ENCODE measurements around the gene TLCD3B. TPM values are rescaled to one million over a fixed set of nuclear protein-coding genes. Genes with fewer than 3 reads are reported as not detected.
A peak's percentile ranks its signal among the peaks of the same experiment; 100 is the strongest.

Gene TLCD3B
- total RNA-seq, 1 donor from 2014 or later: not detected

- DNase-seq: no peak
- H3K27ac ChIP-seq (replicated peaks): peak overlapping the region; percentile 96
- H3K4me1 ChIP-seq: peaks cover 75% of the 10 kb centered on the region
- intact Hi-C loops (cut with micrococcal nuclease): no loop called here
- no peaks in the 10 kb centered on the region for H3K9me3 ChIP-seq (replicated peaks)
- H3K27me3 ChIP-seq (ENCODE audit: low read depth): no peaks in the 10 kb centered on the region
- TF ChIP-seq, protein P1, sequence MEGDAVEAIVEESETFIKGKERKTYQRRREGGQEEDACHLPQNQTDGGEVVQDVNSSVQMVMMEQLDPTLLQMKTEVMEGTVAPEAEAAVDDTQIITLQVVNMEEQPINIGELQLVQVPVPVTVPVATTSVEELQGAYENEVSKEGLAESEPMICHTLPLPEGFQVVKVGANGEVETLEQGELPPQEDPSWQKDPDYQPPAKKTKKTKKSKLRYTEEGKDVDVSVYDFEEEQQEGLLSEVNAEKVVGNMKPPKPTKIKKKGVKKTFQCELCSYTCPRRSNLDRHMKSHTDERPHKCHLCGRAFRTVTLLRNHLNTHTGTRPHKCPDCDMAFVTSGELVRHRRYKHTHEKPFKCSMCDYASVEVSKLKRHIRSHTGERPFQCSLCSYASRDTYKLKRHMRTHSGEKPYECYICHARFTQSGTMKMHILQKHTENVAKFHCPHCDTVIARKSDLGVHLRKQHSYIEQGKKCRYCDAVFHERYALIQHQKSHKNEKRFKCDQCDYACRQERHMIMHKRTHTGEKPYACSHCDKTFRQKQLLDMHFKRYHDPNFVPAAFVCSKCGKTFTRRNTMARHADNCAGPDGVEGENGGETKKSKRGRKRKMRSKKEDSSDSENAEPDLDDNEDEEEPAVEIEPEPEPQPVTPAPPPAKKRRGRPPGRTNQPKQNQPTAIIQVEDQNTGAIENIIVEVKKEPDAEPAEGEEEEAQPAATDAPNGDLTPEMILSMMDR (IDR thresholded peaks at IDR 0.05; ENCODE audit: borderline replicate concordance): no peak
- peak overlapping the region; percentile 97 for H3K4me3 ChIP-seq
- H3K36me3 ChIP-seq: peaks cover 61% of the 10 kb centered on the region
Observed at GRCh38 chr16:29978564-29979270, 52.4 kb downstream of the TLCD3B start.

DNA sequence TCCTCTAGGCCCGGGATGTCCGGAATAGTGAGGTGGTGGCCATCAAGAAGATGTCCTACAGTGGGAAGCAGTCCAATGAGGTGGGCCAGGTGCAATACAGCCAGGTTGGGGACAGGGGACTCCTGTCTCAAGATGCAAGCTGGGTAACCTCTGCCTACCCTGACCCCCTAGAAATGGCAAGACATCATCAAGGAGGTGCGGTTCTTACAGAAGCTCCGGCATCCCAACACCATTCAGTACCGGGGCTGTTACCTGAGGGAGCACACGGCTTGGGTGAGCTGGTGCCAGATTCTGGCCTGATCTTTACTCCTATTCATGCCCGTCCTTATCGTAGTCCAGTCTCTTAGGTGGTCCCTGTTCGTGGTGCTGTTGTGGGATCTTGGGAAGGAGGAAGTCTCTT is 53.0 kb downstream of the TLCD3B start:
- DNase-seq: no peak
- H3K4me1 ChIP-seq: peaks cover 77% of the 10 kb centered on the region
- intact Hi-C loops (cut with micrococcal nuclease): no loop called here
- peaks cover 55% of the 10 kb centered on the region for H3K36me3 ChIP-seq
- peak overlapping the region; percentile 97 for H3K4me3 ChIP-seq
- TF ChIP-seq, protein P1 (IDR thresholded peaks at IDR 0.05; ENCODE audit: borderline replicate concordance): no peak
- no peaks in the 10 kb centered on the region for H3K9me3 ChIP-seq (replicated peaks)
- no peaks in the 10 kb centered on the region for H3K27me3 ChIP-seq (ENCODE audit: low read depth)
- H3K27ac ChIP-seq (replicated peaks): peak overlapping the region; percentile 96

DNA sequence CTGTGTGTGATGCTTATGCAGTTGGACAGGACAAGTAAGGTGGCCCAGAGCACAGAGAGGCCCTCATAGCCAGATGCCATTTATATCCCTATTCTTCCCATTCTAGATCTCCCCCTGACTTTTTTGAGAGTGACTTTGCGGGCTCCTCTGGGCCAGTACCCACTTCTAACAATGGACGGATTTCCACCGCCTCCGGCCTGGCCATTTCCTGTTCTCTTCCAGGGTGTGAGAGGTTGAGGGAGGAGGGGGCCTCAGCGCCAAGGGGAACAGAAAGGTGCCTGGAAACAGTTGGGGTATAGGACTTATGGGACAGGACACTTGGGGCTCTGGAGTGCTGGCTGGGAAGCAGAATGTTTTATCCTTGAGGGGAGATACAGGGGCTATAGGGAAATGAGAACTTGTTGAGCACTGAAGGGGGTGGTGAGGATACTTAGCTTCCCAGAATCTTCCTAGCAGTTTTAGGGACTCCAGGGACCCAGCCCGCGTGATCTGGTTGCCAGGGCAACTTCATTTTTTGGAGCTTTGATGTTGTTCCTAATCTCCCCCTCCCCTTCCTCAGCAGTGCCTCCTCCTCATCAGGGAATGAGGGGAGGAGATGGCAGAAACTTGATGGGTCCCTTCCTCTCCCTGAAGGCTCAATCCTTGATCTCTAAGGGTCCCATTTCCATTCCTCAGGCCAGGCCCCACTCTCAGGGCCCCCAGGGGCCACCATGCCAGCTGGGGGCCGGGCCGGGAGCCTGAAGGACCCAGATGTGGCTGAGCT is 53.8 kb downstream of the TLCD3B start:
- Histone ChIP-seq H3K36me3 (peaks cover 46% of the 10 kb centered on the region), H3K4me1 (peaks cover 78% of the 10 kb centered on the region), H3K27me3 (ENCODE audit: low read depth) (no peaks in the 10 kb centered on the region), H3K4me3 (peak overlapping the region; percentile 97), H3K27ac (replicated peaks) (peak overlapping the region; percentile 96), H3K9me3 (replicated peaks) (no peaks in the 10 kb centered on the region)
- TF ChIP-seq, protein P1 (IDR thresholded peaks at IDR 0.05; ENCODE audit: borderline replicate concordance): no peak
- intact Hi-C loops (cut with micrococcal nuclease): no loop called here
- peak; percentile 43 for DNase-seq

DNA sequence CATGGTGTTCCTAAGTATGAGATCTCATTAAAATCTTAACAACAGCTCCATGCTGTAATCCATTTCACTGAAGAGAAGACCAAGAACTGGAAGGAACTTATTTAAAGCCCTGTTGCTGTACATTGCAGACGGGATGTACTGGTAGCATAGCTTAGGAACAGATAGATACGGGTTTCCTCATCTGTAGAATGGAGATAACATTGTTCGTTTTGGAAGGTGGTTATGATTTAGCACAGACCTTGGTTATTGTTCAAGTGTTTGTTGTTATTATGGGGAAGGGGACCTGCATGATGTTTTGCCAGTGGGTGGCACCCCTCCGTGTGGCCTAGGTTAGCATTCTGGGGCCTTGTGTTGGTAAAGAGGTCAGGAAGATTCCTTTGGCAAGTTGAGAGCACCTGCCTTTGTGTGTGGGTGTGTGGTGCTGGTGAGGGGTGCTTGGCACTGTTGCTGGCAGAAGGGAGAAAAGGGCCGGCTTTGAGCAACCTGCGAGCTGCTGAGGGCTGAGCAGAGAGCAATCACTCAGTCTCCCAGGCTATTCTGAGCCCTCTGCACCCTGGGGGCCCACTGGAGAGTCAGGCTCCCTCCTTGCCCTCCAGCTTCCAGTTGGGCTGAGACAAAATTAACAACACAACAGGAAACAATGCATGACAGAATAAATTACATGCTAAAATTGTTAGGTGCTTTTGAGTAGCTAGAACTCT is 55.1 kb downstream of the TLCD3B start:
- Histone ChIP-seq H3K9me3 (replicated peaks) (no peaks in the 10 kb centered on the region), H3K4me1 (peaks cover 70% of the 10 kb centered on the region), H3K27ac (replicated peaks) (peak overlapping the region; percentile 96), H3K4me3 (peak overlapping the region; percentile 97), H3K36me3 (peaks cover 38% of the 10 kb centered on the region), H3K27me3 (ENCODE audit: low read depth) (no peaks in the 10 kb centered on the region)
- DNase-seq: no peak
- TF ChIP-seq, protein P1 (IDR thresholded peaks at IDR 0.05; ENCODE audit: borderline replicate concordance): no peak
- intact Hi-C loops (cut with micrococcal nuclease): no loop called here

- Histone ChIP-seq H3K4me1 (peaks cover 67% of the 10 kb centered on the region), H3K27me3 (ENCODE audit: low read depth) (no peaks in the 10 kb centered on the region), H3K4me3 (peak overlapping the region; percentile 97), H3K36me3 (peaks cover 30% of the 10 kb centered on the region), H3K9me3 (replicated peaks) (no peaks in the 10 kb centered on the region), H3K27ac (replicated peaks) (peak overlapping the region; percentile 96)
- DNase-seq: no peak
- intact Hi-C loops (cut with micrococcal nuclease): no loop called here
- TF ChIP-seq, protein P1 (IDR thresholded peaks at IDR 0.05; ENCODE audit: borderline replicate concordance): no peak
Observed at GRCh38 chr16:29975134-29975538, 55.9 kb downstream of the TLCD3B start.

Data from left ventricle myocardium inferior (tissue), 1 donor.